Astrocyte (in vitro differentiated cells and primary cell): Measurements from ENCODE around the gene PSME3IP1. TPM values are rescaled to one million over a fixed set of nuclear protein-coding genes. Genes with fewer than 3 reads are reported as not detected.

Experiments used
- DNase-seq: peaks from one replicate; pipeline ENCODE4 v3.0.0-alpha.2; 2010; ENCODE audit warnings: low read depth
- FAIRE-seq: peaks from 2 replicates; lab custom pipeline; 2011; peaks lifted over from hg19 to GRCh38; lab: Jason Lieb, UNC
- H2AFZ ChIP-seq: 2 replicates; pipeline ENCODE4 v1.6.0; 2012; ENCODE audit warnings: low read depth, low read length, inconsistent platforms
- H3K27ac ChIP-seq: 2 replicates; pipeline ENCODE4 v1.5.1; 2011; ENCODE audit warnings: low read depth, low read length, inconsistent platforms
- H3K27me3 ChIP-seq: 2 replicates; pipeline ENCODE4 v1.6.0; 2011; ENCODE audit warnings: low read length, inconsistent platforms; ENCODE audit not compliant: insufficient read depth
- H3K36me3 ChIP-seq: 2 replicates; pipeline ENCODE4 v1.5.1; 2011; ENCODE audit warnings: low read length, inconsistent platforms; ENCODE audit not compliant: insufficient read depth
- H3K4me1 ChIP-seq: 2 replicates; pipeline ENCODE4 v1.5.1; 2011; ENCODE audit warnings: low read length, inconsistent platforms; ENCODE audit not compliant: insufficient read depth
- H3K4me2 ChIP-seq: 2 replicates; pipeline ENCODE4 v1.6.0; 2012; ENCODE audit warnings: low read length, inconsistent platforms
- H3K4me3 ChIP-seq: 2 replicates; pipeline ENCODE4 v1.5.1; 2011; ENCODE audit warnings: low read depth, mild to moderate bottlenecking, low read length, inconsistent platforms; ENCODE audit not compliant: insufficient read depth
- H3K79me2 ChIP-seq: 2 replicates; pipeline ENCODE4 v1.6.0; 2012; ENCODE audit warnings: mild to moderate bottlenecking, low read length, inconsistent platforms; ENCODE audit not compliant: insufficient read depth
- H3K9ac ChIP-seq: 2 replicates; pipeline ENCODE4 v1.6.0; 2012; ENCODE audit warnings: mild to moderate bottlenecking, low read length, inconsistent platforms
- H3K9me3 ChIP-seq: 2 replicates; pipeline ENCODE4 v1.5.1; 2012; ENCODE audit warnings: low read depth, mild to moderate bottlenecking, low read length, inconsistent platforms; ENCODE audit not compliant: insufficient read depth
- H4K20me1 ChIP-seq: 2 replicates; pipeline ENCODE4 v1.6.0; 2012; ENCODE audit warnings: low read length, inconsistent platforms; ENCODE audit not compliant: insufficient read depth
- H3K27ac Mint-ChIP-seq: one replicate; pipeline ENCODE4 v1.8.0; 2021; ENCODE audit warnings: mild to moderate bottlenecking, mixed read lengths; ENCODE audit not compliant: unreplicated experiment
- H3K27me3 Mint-ChIP-seq: one replicate; pipeline ENCODE4 v1.8.0; 2021; ENCODE audit warnings: low read depth, mixed read lengths; ENCODE audit not compliant: unreplicated experiment
- H3K36me3 Mint-ChIP-seq: one replicate; pipeline ENCODE4 v1.8.0; 2021; ENCODE audit warnings: low read depth, mixed read lengths; ENCODE audit not compliant: unreplicated experiment
- H3K4me1 Mint-ChIP-seq: one replicate; pipeline ENCODE4 v1.8.0; 2021; ENCODE audit warnings: low read depth, mixed read lengths; ENCODE audit not compliant: unreplicated experiment
- H3K4me3 Mint-ChIP-seq: one replicate; pipeline ENCODE4 v1.8.0; 2021; ENCODE audit warnings: mild to moderate bottlenecking, moderate library complexity, mixed read lengths; ENCODE audit not compliant: unreplicated experiment
- H3K9me3 Mint-ChIP-seq: one replicate; pipeline ENCODE4 v1.8.0; 2021; ENCODE audit warnings: mild to moderate bottlenecking, mixed read lengths; ENCODE audit not compliant: unreplicated experiment
- CTCF ChIP-seq: IDR thresholded peaks from 2 replicates; pipeline ENCODE4 v1.5.1; 2011; ENCODE audit warnings: low read depth, mild to moderate bottlenecking, inconsistent platforms, low read length, moderate library complexity; ENCODE audit not compliant: insufficient read depth
- EZH2 ChIP-seq: IDR thresholded peaks from 2 replicates; pipeline ENCODE4 v1.6.1; 2012; ENCODE audit warnings: mild to moderate bottlenecking, low read length, inconsistent platforms; ENCODE audit not compliant: insufficient read depth
- total RNA-seq: library from RNA; stranded (reverse); gene quantifications from 2 replicates; pipeline ENCODE4 v1.2.1, GENCODE V29; 2021

Gene PSME3IP1
- total RNA-seq, 1 donor from 2014 or later: 78.8 TPM

GRCh38 chr16:57150682-57151330 is 35.0 kb downstream of the PSME3IP1 start:
- H3K27me3 ChIP-seq: no peaks in the 10 kb centered on the region
- H3K36me3 ChIP-seq: peaks cover 18% of the 10 kb centered on the region
- no peak overlapping the region for H2AFZ ChIP-seq
- Mint-ChIP-seq H3K9me3 (peaks cover 2% of the 10 kb centered on the region), H3K36me3 (peaks cover 38% of the 10 kb centered on the region), H3K27me3 (no peaks in the 10 kb centered on the region), H3K27ac (no peak overlapping the region), H3K4me3 (no peak overlapping the region), H3K4me1 (peaks cover 9% of the 10 kb centered on the region)
- H3K4me1 ChIP-seq: peaks cover 12% of the 10 kb centered on the region
- no peak overlapping the region for H3K4me2 ChIP-seq
- FAIRE-seq (no peak), DNase-seq (peak; percentile 61)
- no peaks in the 10 kb centered on the region for H3K9me3 ChIP-seq
- H3K79me2 ChIP-seq: no peaks in the 10 kb centered on the region
- H3K27ac ChIP-seq: no peak overlapping the region
- peaks cover 3% of the 10 kb centered on the region for H4K20me1 ChIP-seq
- H3K4me3 ChIP-seq: no peak overlapping the region
- no peak overlapping the region for H3K9ac ChIP-seq
- TF ChIP-seq CTCF: no peak
- no peak for TF ChIP-seq EZH2

- H2AFZ ChIP-seq: no peak overlapping the region
- H3K4me1 ChIP-seq: peaks cover 12% of the 10 kb centered on the region
- H3K79me2 ChIP-seq: no peaks in the 10 kb centered on the region
- peaks cover 10% of the 10 kb centered on the region for H3K4me1 Mint-ChIP-seq
- H3K27ac ChIP-seq: no peak overlapping the region
- no peaks in the 10 kb centered on the region for H3K27me3 Mint-ChIP-seq
- H3K36me3 ChIP-seq: peaks cover 18% of the 10 kb centered on the region
- no peak overlapping the region for H3K4me3 ChIP-seq
- peaks cover 29% of the 10 kb centered on the region for H3K36me3 Mint-ChIP-seq
- DNase-seq: no peak
- H3K27me3 ChIP-seq: no peaks in the 10 kb centered on the region
- FAIRE-seq: no peak
- no peak overlapping the region for H3K9ac ChIP-seq
- H3K9me3 Mint-ChIP-seq: peaks cover 2% of the 10 kb centered on the region
- H4K20me1 ChIP-seq: peaks cover 3% of the 10 kb centered on the region
- no peak overlapping the region for H3K27ac Mint-ChIP-seq
- no peak overlapping the region for H3K4me2 ChIP-seq
- H3K9me3 ChIP-seq: no peaks in the 10 kb centered on the region
- H3K4me3 Mint-ChIP-seq: no peak overlapping the region
- TF ChIP-seq EZH2 (no peak), CTCF (no peak)
These were observed 36.4 kb downstream of the PSME3IP1 start for GRCh38 chr16:57149391-57149790.

GRCh38 chr16:57148481-57148880 is 37.4 kb downstream of the PSME3IP1 start:
- no peak overlapping the region for H3K4me2 ChIP-seq
- no peaks in the 10 kb centered on the region for H3K79me2 ChIP-seq
- no peak overlapping the region for H2AFZ ChIP-seq
- no peak overlapping the region for H3K4me3 ChIP-seq
- TF ChIP-seq CTCF (no peak), EZH2 (no peak)
- peaks cover 3% of the 10 kb centered on the region for H4K20me1 ChIP-seq
- H3K4me3 Mint-ChIP-seq: no peak overlapping the region
- DNase-seq (no peak), FAIRE-seq (no peak)
- H3K9me3 Mint-ChIP-seq: peaks cover 2% of the 10 kb centered on the region
- peaks cover 10% of the 10 kb centered on the region for H3K4me1 Mint-ChIP-seq
- H3K36me3 Mint-ChIP-seq: peaks cover 23% of the 10 kb centered on the region
- H3K9me3 ChIP-seq: no peaks in the 10 kb centered on the region
- H3K27me3 Mint-ChIP-seq: no peaks in the 10 kb centered on the region
- H3K27me3 ChIP-seq: no peaks in the 10 kb centered on the region
- no peak overlapping the region for H3K27ac ChIP-seq
- H3K27ac Mint-ChIP-seq: no peak overlapping the region
- H3K4me1 ChIP-seq: peaks cover 12% of the 10 kb centered on the region
- H3K36me3 ChIP-seq: peaks cover 14% of the 10 kb centered on the region
- no peak overlapping the region for H3K9ac ChIP-seq
